Lower leg skin (tissue), 3 donors: ENCODE measurements around the gene CBR1.

Experiments used
- CTCF ChIP-seq, 3 donors: fragments of 450-650 bp; IDR thresholded peaks; one replicate each; pipeline ENCODE4 v1.5.1; 2016; ENCODE audit warnings: antibody characterized with exemption in 3 of 3, mild to moderate bottlenecking in 3 of 3, moderate library complexity in 2 of 3
- POLR2A ChIP-seq, 2 donors: fragments of 450-650 bp; IDR thresholded peaks; one replicate each; pipeline ENCODE4 v1.6.1; 2016 to 2017; ENCODE audit warnings: antibody characterized with exemption in 2 of 2, mild to moderate bottlenecking in 1 of 2, moderate library complexity in 1 of 2

DNA sequence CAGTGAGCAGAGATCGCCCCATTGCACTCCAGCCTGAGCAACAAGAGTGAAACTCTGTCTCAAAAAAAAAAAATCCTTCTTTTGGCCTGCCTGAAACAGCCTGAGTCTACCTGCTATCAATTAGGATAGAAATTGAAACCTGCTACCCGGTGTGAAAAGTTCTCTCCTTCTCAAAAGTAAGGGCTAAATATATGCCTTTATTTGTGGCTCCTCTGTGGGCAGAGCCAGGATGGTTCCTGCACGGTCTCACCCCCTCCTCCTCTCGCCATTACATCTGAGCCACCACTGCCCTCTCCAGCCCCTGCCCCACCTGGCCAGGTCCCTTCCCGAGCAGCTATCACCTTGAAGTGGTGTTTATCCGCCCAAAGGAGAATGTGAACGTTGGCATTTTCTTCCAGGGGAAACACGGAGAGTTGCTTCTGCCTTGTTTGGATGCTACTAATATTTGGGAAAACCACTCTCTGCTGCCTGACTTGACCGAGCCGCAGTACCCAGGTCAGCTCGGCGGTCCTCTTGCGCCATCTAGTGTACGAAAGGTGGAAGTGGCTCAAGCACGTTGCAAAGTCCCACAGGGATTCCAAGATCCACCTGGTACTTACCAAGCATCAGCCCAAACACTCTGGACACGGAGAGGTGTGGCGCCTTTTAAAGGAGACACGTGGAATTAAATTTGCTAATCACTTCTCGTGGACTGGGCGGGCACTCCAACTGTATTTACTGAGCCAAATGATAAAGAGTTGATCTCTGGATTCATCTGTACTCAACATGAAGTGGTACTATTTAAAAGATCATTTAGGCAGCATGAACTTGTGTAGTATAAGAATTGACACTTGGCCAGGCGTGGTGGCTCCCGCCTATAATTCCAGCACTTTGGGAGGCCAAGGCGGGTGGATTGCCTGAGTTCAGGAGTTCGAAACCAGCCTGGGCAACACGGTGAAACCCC, 41.4 kb upstream of the CBR1 start:
- TF ChIP-seq CTCF (IDR thresholded peaks at IDR 0.05): peak in 1 of 3 donors; percentile 75
- no peak for TF ChIP-seq POLR2A (IDR thresholded peaks at IDR 0.05)
